K562 (cell line): ENCODE data around the gene CCDC28B. TPM values are rescaled to one million over a fixed set of nuclear protein-coding genes. Genes with fewer than 3 reads are reported as not detected.
A peak's percentile ranks its signal among the peaks of the same experiment; 100 is the strongest.

Experiments used
- DPF2 ChIP-seq: fragments of 450-650 bp; IDR thresholded peaks from 2 replicates; pipeline ENCODE4 v1.6.1; 2016
- polyA plus RNA-seq, 8 experiments: library from polyadenylated mRNA; depleted of rRNA in 4 of 8; stranded (reverse) in 5 of 8; unstranded in 3 of 8; fragments of >200 nt; fragmentation: Nextera tagmentation in 2 of 8; fragmentation: Illumina TruSeq in 1 of 8; extraction: Ambion mirVana in 2 of 8; extraction: Trizol in 1 of 8; gene quantifications; 2 replicates each; pipeline versions ENCODE4 v1.2.1 to v1.2.3, GENCODE V29; 2011 to 2014; ENCODE audit warnings: inconsistent platforms in 1 of 8, missing spikeins in 1 of 8
- total RNA-seq, 7 experiments: library from RNA; depleted of rRNA in 6 of 7; stranded (reverse); fragments of >200 nt in 6 of 7; fragmentation: Illumina TruSeq in 2 of 7; extraction: Trizol in 2 of 7; gene quantifications; 2 replicates each; pipeline versions ENCODE4 v1.2.1 to v1.2.3, GENCODE V29; 2011 to 2021; ENCODE audit warnings: low replicate concordance in 1 of 7
- TF ChIP-seq, protein P1 (sequence below): fragments of 450-650 bp; IDR thresholded peaks from 2 replicates; pipeline ENCODE4 v1.6.1; 2014; ENCODE audit warnings: low read depth, mild to moderate bottlenecking, moderate library complexity, borderline replicate concordance
- TF ChIP-seq, protein P2 (sequence below), 2 experiments: IDR thresholded peaks in 1 of 2; conservative IDR thresholded peaks in 1 of 2; 2 replicates each; pipeline ENCODE4 v1.6.1; 2016; ENCODE audit warnings: low read depth in 2 of 2, mild to moderate bottlenecking in 1 of 2, missing compliant biosample characterization in 1 of 2, missing genetic modification characterization in 1 of 2, moderate library complexity in 1 of 2
- TF ChIP-seq, protein P3 (sequence below): fragments of 450-650 bp; IDR thresholded peaks from 2 replicates; pipeline ENCODE4 v1.6.1; 2016; ENCODE audit warnings: mild to moderate bottlenecking, moderate library complexity

CCDC28B gene
- total and polyA plus RNA-seq, 9 of the 15 experiments (the other 6 are each of a cell fraction or from before 2014, with no cell fraction given) = 5.7 to 54.5 (median 31.7) TPM

DNA sequence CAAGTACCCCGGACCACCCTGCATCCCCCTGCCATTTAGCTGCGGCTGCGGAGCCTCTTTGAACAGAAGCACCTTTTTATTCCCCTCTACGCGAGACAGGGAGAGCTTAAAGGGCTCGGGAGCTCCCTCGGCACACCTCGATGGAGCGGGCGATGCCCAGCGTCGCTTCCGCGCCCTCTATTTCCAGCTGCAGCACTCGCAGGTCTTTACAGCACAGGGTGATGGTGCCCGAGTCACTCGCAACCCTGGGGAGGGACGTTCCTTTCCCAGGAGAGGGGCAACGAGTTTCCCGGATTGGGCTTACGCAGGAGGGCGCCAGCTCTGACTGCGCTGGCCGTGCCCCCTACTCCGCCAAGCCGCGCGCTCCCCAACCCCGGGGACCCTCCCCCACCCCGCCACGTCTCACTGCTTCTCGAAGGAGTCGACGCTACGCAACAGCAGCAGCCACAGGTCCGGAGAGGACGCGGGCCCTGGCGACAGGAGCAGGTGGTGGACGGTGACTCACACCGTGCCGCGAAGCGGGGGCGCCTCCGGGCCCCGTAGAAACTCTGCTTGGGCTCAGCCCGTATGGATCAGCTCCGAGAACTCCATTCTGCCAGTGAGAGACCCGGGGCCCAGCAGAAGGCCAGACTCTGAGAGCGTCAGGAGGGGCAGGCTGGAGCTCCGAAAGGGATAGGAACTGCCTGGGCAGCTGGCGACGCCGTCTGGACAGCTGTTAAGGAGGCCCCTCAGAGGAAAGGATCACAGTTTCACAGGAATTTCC, 40.8 kb downstream of the CCDC28B start (continued):
- TF ChIP-seq, protein P1, sequence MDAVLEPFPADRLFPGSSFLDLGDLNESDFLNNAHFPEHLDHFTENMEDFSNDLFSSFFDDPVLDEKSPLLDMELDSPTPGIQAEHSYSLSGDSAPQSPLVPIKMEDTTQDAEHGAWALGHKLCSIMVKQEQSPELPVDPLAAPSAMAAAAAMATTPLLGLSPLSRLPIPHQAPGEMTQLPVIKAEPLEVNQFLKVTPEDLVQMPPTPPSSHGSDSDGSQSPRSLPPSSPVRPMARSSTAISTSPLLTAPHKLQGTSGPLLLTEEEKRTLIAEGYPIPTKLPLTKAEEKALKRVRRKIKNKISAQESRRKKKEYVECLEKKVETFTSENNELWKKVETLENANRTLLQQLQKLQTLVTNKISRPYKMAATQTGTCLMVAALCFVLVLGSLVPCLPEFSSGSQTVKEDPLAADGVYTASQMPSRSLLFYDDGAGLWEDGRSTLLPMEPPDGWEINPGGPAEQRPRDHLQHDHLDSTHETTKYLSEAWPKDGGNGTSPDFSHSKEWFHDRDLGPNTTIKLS = peak; percentile 32; the same call in 1 of the 2 replicates
- TF ChIP-seq, protein P2, sequence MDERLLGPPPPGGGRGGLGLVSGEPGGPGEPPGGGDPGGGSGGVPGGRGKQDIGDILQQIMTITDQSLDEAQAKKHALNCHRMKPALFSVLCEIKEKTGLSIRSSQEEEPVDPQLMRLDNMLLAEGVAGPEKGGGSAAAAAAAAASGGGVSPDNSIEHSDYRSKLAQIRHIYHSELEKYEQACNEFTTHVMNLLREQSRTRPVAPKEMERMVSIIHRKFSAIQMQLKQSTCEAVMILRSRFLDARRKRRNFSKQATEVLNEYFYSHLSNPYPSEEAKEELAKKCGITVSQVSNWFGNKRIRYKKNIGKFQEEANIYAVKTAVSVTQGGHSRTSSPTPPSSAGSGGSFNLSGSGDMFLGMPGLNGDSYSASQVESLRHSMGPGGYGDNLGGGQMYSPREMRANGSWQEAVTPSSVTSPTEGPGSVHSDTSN (CRISPR knock-in tag; IDR thresholded peaks at IDR 0.05; ENCODE audit: low read depth) = no peak
- TF ChIP-seq, protein P2 (tag; conservative IDR thresholded peaks at IDR 0.05; ENCODE audit: low read depth) = no peak
- TF ChIP-seq, protein P3, sequence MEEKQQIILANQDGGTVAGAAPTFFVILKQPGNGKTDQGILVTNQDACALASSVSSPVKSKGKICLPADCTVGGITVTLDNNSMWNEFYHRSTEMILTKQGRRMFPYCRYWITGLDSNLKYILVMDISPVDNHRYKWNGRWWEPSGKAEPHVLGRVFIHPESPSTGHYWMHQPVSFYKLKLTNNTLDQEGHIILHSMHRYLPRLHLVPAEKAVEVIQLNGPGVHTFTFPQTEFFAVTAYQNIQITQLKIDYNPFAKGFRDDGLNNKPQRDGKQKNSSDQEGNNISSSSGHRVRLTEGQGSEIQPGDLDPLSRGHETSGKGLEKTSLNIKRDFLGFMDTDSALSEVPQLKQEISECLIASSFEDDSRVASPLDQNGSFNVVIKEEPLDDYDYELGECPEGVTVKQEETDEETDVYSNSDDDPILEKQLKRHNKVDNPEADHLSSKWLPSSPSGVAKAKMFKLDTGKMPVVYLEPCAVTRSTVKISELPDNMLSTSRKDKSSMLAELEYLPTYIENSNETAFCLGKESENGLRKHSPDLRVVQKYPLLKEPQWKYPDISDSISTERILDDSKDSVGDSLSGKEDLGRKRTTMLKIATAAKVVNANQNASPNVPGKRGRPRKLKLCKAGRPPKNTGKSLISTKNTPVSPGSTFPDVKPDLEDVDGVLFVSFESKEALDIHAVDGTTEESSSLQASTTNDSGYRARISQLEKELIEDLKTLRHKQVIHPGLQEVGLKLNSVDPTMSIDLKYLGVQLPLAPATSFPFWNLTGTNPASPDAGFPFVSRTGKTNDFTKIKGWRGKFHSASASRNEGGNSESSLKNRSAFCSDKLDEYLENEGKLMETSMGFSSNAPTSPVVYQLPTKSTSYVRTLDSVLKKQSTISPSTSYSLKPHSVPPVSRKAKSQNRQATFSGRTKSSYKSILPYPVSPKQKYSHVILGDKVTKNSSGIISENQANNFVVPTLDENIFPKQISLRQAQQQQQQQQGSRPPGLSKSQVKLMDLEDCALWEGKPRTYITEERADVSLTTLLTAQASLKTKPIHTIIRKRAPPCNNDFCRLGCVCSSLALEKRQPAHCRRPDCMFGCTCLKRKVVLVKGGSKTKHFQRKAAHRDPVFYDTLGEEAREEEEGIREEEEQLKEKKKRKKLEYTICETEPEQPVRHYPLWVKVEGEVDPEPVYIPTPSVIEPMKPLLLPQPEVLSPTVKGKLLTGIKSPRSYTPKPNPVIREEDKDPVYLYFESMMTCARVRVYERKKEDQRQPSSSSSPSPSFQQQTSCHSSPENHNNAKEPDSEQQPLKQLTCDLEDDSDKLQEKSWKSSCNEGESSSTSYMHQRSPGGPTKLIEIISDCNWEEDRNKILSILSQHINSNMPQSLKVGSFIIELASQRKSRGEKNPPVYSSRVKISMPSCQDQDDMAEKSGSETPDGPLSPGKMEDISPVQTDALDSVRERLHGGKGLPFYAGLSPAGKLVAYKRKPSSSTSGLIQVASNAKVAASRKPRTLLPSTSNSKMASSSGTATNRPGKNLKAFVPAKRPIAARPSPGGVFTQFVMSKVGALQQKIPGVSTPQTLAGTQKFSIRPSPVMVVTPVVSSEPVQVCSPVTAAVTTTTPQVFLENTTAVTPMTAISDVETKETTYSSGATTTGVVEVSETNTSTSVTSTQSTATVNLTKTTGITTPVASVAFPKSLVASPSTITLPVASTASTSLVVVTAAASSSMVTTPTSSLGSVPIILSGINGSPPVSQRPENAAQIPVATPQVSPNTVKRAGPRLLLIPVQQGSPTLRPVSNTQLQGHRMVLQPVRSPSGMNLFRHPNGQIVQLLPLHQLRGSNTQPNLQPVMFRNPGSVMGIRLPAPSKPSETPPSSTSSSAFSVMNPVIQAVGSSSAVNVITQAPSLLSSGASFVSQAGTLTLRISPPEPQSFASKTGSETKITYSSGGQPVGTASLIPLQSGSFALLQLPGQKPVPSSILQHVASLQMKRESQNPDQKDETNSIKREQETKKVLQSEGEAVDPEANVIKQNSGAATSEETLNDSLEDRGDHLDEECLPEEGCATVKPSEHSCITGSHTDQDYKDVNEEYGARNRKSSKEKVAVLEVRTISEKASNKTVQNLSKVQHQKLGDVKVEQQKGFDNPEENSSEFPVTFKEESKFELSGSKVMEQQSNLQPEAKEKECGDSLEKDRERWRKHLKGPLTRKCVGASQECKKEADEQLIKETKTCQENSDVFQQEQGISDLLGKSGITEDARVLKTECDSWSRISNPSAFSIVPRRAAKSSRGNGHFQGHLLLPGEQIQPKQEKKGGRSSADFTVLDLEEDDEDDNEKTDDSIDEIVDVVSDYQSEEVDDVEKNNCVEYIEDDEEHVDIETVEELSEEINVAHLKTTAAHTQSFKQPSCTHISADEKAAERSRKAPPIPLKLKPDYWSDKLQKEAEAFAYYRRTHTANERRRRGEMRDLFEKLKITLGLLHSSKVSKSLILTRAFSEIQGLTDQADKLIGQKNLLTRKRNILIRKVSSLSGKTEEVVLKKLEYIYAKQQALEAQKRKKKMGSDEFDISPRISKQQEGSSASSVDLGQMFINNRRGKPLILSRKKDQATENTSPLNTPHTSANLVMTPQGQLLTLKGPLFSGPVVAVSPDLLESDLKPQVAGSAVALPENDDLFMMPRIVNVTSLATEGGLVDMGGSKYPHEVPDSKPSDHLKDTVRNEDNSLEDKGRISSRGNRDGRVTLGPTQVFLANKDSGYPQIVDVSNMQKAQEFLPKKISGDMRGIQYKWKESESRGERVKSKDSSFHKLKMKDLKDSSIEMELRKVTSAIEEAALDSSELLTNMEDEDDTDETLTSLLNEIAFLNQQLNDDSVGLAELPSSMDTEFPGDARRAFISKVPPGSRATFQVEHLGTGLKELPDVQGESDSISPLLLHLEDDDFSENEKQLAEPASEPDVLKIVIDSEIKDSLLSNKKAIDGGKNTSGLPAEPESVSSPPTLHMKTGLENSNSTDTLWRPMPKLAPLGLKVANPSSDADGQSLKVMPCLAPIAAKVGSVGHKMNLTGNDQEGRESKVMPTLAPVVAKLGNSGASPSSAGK = peak; percentile 96
- peak; percentile 51; the same call in 1 of the 2 replicates for TF ChIP-seq DPF2
